Endothelial cell of umbilical vein (primary cell): ENCODE results near the gene SNU13. TPM values are rescaled to one million over a fixed set of nuclear protein-coding genes. Genes with fewer than 3 reads are reported as not detected.
"Not testable (repeated sequence)": the region's sequence is repeated elsewhere in the genome, so short reads cannot be mapped to it uniquely, and the experiment has no call there.

ENCODE experiments used
- Bru-seq: library from RNA; stranded (reverse); fragments of 400-500 nt; gene quantifications from one replicate; lab custom pipeline; 2021; lab: Mats Ljungman, UMichigan
- BruChase-seq, 2 experiments: library from RNA; stranded (reverse); fragments of 400-500 nt; gene quantifications; one replicate each; lab custom pipeline; 2021; lab: Mats Ljungman, UMichigan
- BruUV-seq: library from RNA; stranded (reverse); fragments of 400-500 nt; replicated peaks from 2 replicates; lab custom pipeline; 2021; lab: Mats Ljungman, UMichigan
- CTCF ChIA-PET: fragments of 300-600, 350-600 bp; sonication (Branson Sonifier 250); formaldehyde crosslinking; loops from one replicate; lab custom pipeline; 2021; ENCODE audit warnings: antibody characterized with exemption, inconsistent platforms; lab: Charles Lee
- POLR2A ChIA-PET: fragments of 300-600, 350-600 bp; sonication (Branson Sonifier 250); formaldehyde crosslinking; loops from one replicate; lab custom pipeline; 2021; ENCODE audit warnings: antibody characterized with exemption, inconsistent platforms; lab: Charles Lee
- DNase-seq: peaks from one replicate; pipeline ENCODE4 v3.0.0-alpha.2; 2011; ENCODE audit warnings: low read depth, low spot score
- FAIRE-seq: peaks from 2 replicates; lab custom pipeline; 2011; peaks lifted over from hg19 to GRCh38; lab: Jason Lieb, UNC
- H2AFZ ChIP-seq: 2 replicates; pipeline ENCODE4 v1.6.0; 2012; ENCODE audit warnings: low read depth, low read length, control low read depth, inconsistent platforms
- H3K27ac ChIP-seq: 2 replicates; pipeline ENCODE4 v1.5.1; 2011; ENCODE audit warnings: low read depth, mild to moderate bottlenecking, control low read depth, low read length, moderate library complexity; ENCODE audit not compliant: insufficient read depth
- H3K27me3 ChIP-seq, 2 experiments: 2 replicates each; pipeline versions ENCODE4 v1.6.0 to v1.6.1; 2011; ENCODE audit warnings: low read length in 2 of 2, mixed read lengths in 1 of 2; ENCODE audit not compliant: control insufficient read depth in 2 of 2, insufficient read depth in 2 of 2
- H3K36me3 ChIP-seq, 2 experiments: 2 replicates in 1 of 2; 3 replicates in 1 of 2; pipeline ENCODE4 v1.5.1; 2011; ENCODE audit warnings: low read length in 2 of 2, mild to moderate bottlenecking in 1 of 2, moderate library complexity in 1 of 2; ENCODE audit not compliant: control insufficient read depth in 2 of 2, insufficient read depth in 2 of 2; ENCODE audit errors: extremely low read depth in 1 of 2
- H3K4me1 ChIP-seq: 3 replicates; pipeline ENCODE4 v1.5.1; 2011; ENCODE audit warnings: mild to moderate bottlenecking, low read length; ENCODE audit not compliant: control insufficient read depth, insufficient read depth; ENCODE audit errors: extremely low read depth
- H3K4me2 ChIP-seq: 2 replicates; pipeline ENCODE4 v1.6.1; 2011; ENCODE audit warnings: low read length, control low read depth, mixed read lengths; ENCODE audit not compliant: insufficient read depth
- H3K4me3 ChIP-seq, 3 experiments: fragments of 200-600 bp in 1 of 3; sonication (generic), shearing (Covaris generic) in 1 of 3; replicated peaks in 1 of 3; 2 replicates each; pipeline ENCODE4 v1.5.1; 2011 to 2016; ENCODE audit warnings: control low read depth in 3 of 3, low read length in 3 of 3, mild to moderate bottlenecking in 2 of 3, inconsistent platforms in 1 of 3, low read depth in 1 of 3, moderate library complexity in 1 of 3; ENCODE audit not compliant: insufficient read depth in 1 of 3
- H3K79me2 ChIP-seq: 2 replicates; pipeline ENCODE4 v1.6.0; 2012; ENCODE audit warnings: low read length, inconsistent platforms; ENCODE audit not compliant: control insufficient read depth, insufficient read depth
- H3K9ac ChIP-seq: replicated peaks from 2 replicates; pipeline ENCODE3; 2011; ENCODE audit warnings: low read length, control low read depth; ENCODE audit not compliant: insufficient read depth; ENCODE audit errors: extremely low read depth
- H3K9me1 ChIP-seq: replicated peaks from 3 replicates; pipeline ENCODE4 v1.6.0; 2011; ENCODE audit warnings: mild to moderate bottlenecking, low read length; ENCODE audit not compliant: control insufficient read depth, insufficient read depth; ENCODE audit errors: extremely low read depth
- H3K9me3 ChIP-seq: replicated peaks from 2 replicates; pipeline ENCODE4 v1.5.1; 2012; ENCODE audit warnings: low read length, inconsistent platforms; ENCODE audit not compliant: control insufficient read depth, insufficient read depth
- H4K20me1 ChIP-seq: replicated peaks from 2 replicates; pipeline ENCODE3; 2011; ENCODE audit warnings: mild to moderate bottlenecking, low read length; ENCODE audit not compliant: control insufficient read depth, insufficient read depth; ENCODE audit errors: extremely low read depth
- EZH2 ChIP-seq: IDR thresholded peaks from 2 replicates; pipeline ENCODE4 v1.6.1; 2012; ENCODE audit warnings: borderline replicate concordance, low read depth, mild to moderate bottlenecking, moderate library complexity, low read length, inconsistent platforms; ENCODE audit not compliant: severe bottlenecking
- FOS ChIP-seq: IDR thresholded peaks from 2 replicates; pipeline ENCODE4 v1.6.1; 2011; ENCODE audit warnings: mild to moderate bottlenecking, low read length, moderate library complexity, borderline replicate concordance; ENCODE audit not compliant: insufficient read depth
- GATA2 ChIP-seq: IDR thresholded peaks from 2 replicates; pipeline ENCODE4 v1.7.0; 2011; ENCODE audit warnings: low read depth, mild to moderate bottlenecking, moderate library complexity, mixed read lengths, low read length; ENCODE audit not compliant: insufficient read length, insufficient read depth
- JUN ChIP-seq: IDR thresholded peaks from 2 replicates; pipeline ENCODE4 v1.6.1; 2011; ENCODE audit warnings: borderline replicate concordance, low read depth; ENCODE audit not compliant: insufficient read length, insufficient read depth
- MYC ChIP-seq: IDR thresholded peaks from one replicate; pipeline ENCODE4 v1.6.1; 2011; ENCODE audit warnings: mild to moderate bottlenecking, low read depth, low read length
- POLR2A ChIP-seq: IDR thresholded peaks from 2 replicates; pipeline ENCODE4 v1.6.1; 2012; ENCODE audit warnings: low read depth, mild to moderate bottlenecking, control low read depth, low read length
- POLR2AphosphoS5 ChIP-seq: IDR thresholded peaks from 2 replicates; pipeline ENCODE4 v1.6.1; 2012; ENCODE audit warnings: low read depth, mild to moderate bottlenecking, control low read depth, low read length, moderate library complexity; ENCODE audit not compliant: insufficient read depth
- dilution Hi-C: fragments of 300-500 bp; cut with MboI; formaldehyde crosslinking; loops from one replicate; pipeline ENCODE4 v1.15.0; 2019; ENCODE audit warnings: low sequenced_read_pairs; ENCODE audit not compliant: extremely low pct_ligation_motif_present
- intact Hi-C: fragments of 100-400 bp; cut with micrococcal nuclease; formaldehyde crosslinking; loops from one replicate; pipeline ENCODE4 v1.10.0; 2022
- long read RNA-seq: library from polyadenylated mRNA; stranded (forward); transcript quantifications from one replicate; pipeline ENCODE4 v2.0.0, GENCODE V29; 2021
- polyA minus RNA-seq, 3 experiments: library from RNA; depleted of rRNA, polyadenylated mRNA; stranded (reverse); fragments of >200 nt; gene quantifications; 1 replicate in 1 of 3; 2 replicates in 2 of 3; pipeline ENCODE4 v1.2.3, GENCODE V29; 2011
- polyA plus RNA-seq, 4 experiments: library from polyadenylated mRNA; depleted of rRNA in 3 of 4; stranded (reverse) in 3 of 4; unstranded in 1 of 4; fragments of >200 nt; gene quantifications; 2 replicates each; pipeline versions ENCODE4 v1.2.1 to v1.2.3, GENCODE V29; 2011 to 2012; ENCODE audit warnings: missing spikeins in 1 of 4
- total RNA-seq: library from RNA; stranded (reverse); gene quantifications from 2 replicates; pipeline ENCODE4 v1.2.3, GENCODE V29; 2021
- TF ChIP-seq, protein P1 (sequence below): IDR thresholded peaks from 2 replicates; pipeline ENCODE4 v1.6.1; 2011; ENCODE audit not compliant: insufficient read depth, insufficient read length
- TF ChIP-seq, protein P2 (sequence below), 2 donors: IDR thresholded peaks; 1 replicate in 1 of 2; 2 replicates in 1 of 2; pipeline ENCODE4 v1.5.1; 2011; ENCODE audit warnings: low read length in 2 of 2, mild to moderate bottlenecking in 2 of 2, moderate library complexity in 2 of 2, control low read depth in 1 of 2, inconsistent platforms in 1 of 2, low read depth in 1 of 2; ENCODE audit not compliant: insufficient read depth in 1 of 2; ENCODE audit errors: extremely low read depth in 1 of 2

Gene SNU13
- total RNA-seq = 138 TPM in 2 replicates
- 194 and 206 TPM in 2 replicates for polyA plus RNA-seq
- polyA plus RNA-seq (2011; cell fraction: cytosol; rRNA removed) = 238 and 250 TPM in 2 replicates
- polyA plus RNA-seq (2011; cell fraction: nucleus; rRNA removed) = 68.0 and 77.7 TPM in 2 replicates
- polyA plus RNA-seq (2012) = 123 and 128 TPM in 2 replicates
- polyA minus RNA-seq = 98.3 and 109 TPM in 2 replicates
- polyA minus RNA-seq (2011; cell fraction: cytosol; rRNA and poly(A)+ RNA removed) = 87.4 TPM
- polyA minus RNA-seq (2011; cell fraction: nucleus; rRNA and poly(A)+ RNA removed) = 22.5 and 25.4 TPM in 2 replicates
- Bru-seq, nascent RNA = percentile 75 among the genes with signal in this experiment
- percentile 86 among the genes with signal in this experiment for BruChase-seq, experiment 1, labeled RNA remaining after a 6-hour chase
- percentile 69 among the genes with signal in this experiment for BruChase-seq, experiment 2, labeled RNA remaining after a 2-hour chase
- long read RNA-seq, transcript SNU13-202 (3 exons, 1,503 nt) = major isoform, 255 of 398 reads
- long read RNA-seq, transcript SNU13-201 (3 exons, 877 nt) = minor isoform, 80 of 398 reads
- long read RNA-seq, partial matches to known transcripts = 7 of 398 reads
- long read RNA-seq, other reads (novel, unspliced or antisense) = 49 of 398 reads

DNA sequence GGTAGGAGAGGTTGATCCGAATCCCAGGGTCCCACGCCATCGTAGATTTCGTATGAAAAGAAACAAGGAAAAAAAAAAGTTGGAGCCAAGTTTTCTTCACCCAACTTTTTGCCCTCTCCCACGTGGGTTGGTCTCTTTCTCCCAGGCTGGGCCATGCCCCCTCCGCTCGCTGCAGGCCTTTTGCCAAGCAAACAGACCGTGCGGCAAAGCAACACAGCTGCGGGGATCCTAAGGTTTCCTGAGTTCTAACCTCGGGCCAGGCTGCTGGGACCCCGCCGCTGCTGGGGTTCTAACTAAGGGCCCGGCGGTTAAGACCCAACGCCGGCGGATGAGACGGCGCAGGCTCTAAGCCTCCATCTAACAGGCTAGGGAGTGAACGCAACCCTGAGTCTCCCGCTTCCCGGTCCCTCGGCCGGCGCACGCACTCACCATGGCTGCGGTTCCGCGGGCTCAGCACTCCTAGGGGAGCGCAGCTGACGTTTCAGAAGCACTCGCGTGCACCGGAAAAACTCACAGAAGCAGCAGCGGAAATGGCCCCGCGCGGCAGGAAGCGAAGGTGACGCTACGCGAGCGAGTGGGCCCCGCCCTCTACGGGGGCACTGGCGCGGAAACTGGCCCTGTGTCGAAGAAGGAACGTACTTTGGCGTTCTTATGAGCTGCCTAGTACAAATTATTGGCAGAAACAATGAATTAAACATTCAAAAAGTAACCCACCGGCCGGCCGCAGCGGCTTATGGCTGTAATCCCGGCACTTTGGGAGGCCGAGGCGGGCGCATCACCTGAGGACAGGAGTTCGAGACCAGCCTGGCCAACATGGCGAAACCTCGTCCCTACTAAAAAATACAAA is at the start of gene SNU13:
SNU13 (minus strand) TSS at position 503 of the 847 bp plus-strand sequence; CDS start at position 432, 71 bp downstream.
- H3K27ac ChIP-seq = peak within 1 kb of the TSS; percentile 92

DNA sequence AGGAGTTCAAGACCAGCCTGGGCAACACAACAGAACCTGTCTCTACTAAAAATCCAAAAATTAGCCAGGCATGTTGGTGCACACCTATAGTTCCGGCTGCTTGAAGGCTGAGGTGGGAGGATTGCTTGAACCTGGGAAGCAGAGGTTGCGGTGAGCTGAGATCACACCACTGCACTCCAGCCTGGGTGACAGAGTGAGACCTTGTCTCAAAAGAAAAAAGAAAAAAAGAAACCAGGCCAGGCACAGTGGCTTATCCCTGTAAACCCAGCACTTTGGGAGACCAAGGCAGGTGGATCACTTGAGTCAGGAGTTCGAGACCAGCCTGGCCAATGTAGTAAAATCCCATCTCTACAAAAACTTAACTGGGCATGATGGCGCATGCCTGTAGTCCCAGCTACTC is 44.6 kb upstream of the SNU13 start:
- H3K4me3 ChIP-seq, H3K4me1 ChIP-seq, H3K9ac ChIP-seq, FAIRE-seq, dilution Hi-C loops, H3K9me3 ChIP-seq, H3K9me1 ChIP-seq, H3K79me2 ChIP-seq, BruUV-seq, intact Hi-C loops, DNase-seq, H3K27me3 ChIP-seq, H3K27ac ChIP-seq, H2AFZ ChIP-seq, H3K4me2 ChIP-seq, POLR2A ChIA-PET, H3K36me3 ChIP-seq, H4K20me1 ChIP-seq: not testable (repeated sequence)
- CTCF ChIA-PET = interaction anchor here (1.5 kb wide), 1 partner anchor 13 kb away, joined by 5 read pairs; no protein-coding TSS in a partner anchor

More for the DNA sequence above, at the start of gene SNU13:
- Histone ChIP-seq H3K9me1 (no peaks in the 10 kb centered on the region), H4K20me1 (no peaks in the 10 kb centered on the region), H3K4me1 (peaks cover 9% of the 10 kb centered on the region), H3K27me3 (no peaks in the 10 kb centered on the region), H3K4me2 (peak within 1 kb of the TSS; percentile 83), H3K4me3 (peak within 1 kb of the TSS; percentile 59 to 76 (median 67)), H3K79me2 (peaks cover 46% of the 10 kb centered on the region), H3K36me3 (no peaks in the 10 kb centered on the region), H2AFZ (peak within 1 kb of the TSS; percentile 82), H3K9ac (peak within 1 kb of the TSS; percentile 87), H3K9me3 (no peaks in the 10 kb centered on the region)
- intact Hi-C loops = loop anchor here (1.0 kb wide), 1 partner anchor 22 kb away; no protein-coding TSS in a partner anchor
- TSS peak; percentile 59 for BruUV-seq
- FAIRE-seq (peak; percentile 97), DNase-seq (peak; percentile 95)
- dilution Hi-C loops = no loop called here
- TF ChIP-seq GATA2 (no peak), JUN (peak; percentile 37), POLR2A (peak; percentile 89), FOS (peak; percentile 32), EZH2 (no peak), POLR2AphosphoS5 (peak; percentile 70), MYC (peak; percentile 72)
- TF ChIP-seq, protein P1, sequence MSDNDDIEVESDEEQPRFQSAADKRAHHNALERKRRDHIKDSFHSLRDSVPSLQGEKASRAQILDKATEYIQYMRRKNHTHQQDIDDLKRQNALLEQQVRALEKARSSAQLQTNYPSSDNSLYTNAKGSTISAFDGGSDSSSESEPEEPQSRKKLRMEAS = peak; percentile 68
- TF ChIP-seq, protein P2, sequence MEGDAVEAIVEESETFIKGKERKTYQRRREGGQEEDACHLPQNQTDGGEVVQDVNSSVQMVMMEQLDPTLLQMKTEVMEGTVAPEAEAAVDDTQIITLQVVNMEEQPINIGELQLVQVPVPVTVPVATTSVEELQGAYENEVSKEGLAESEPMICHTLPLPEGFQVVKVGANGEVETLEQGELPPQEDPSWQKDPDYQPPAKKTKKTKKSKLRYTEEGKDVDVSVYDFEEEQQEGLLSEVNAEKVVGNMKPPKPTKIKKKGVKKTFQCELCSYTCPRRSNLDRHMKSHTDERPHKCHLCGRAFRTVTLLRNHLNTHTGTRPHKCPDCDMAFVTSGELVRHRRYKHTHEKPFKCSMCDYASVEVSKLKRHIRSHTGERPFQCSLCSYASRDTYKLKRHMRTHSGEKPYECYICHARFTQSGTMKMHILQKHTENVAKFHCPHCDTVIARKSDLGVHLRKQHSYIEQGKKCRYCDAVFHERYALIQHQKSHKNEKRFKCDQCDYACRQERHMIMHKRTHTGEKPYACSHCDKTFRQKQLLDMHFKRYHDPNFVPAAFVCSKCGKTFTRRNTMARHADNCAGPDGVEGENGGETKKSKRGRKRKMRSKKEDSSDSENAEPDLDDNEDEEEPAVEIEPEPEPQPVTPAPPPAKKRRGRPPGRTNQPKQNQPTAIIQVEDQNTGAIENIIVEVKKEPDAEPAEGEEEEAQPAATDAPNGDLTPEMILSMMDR (IDR thresholded peaks at IDR 0.05; ENCODE audit: extremely low read depth in 1 of 2, insufficient read depth in 1 of 2, low read depth in 1 of 2, low read length in 2 of 2) = no peak
- ChIA-PET POLR2A (interaction anchor here (0.9 to 1.5 kb wide), 3 partner anchors 9 to 25 kb away, joined by 3 to 4 read pairs (median 3); no protein-coding TSS in a partner anchor), CTCF (interaction anchor here (1.2 to 3.2 kb wide), 4 partner anchors 9 to 258 kb away, joined by 3 to 31 read pairs (median 18); partner anchors contain the start of gene CENPM)
